ENCODE measurements around the gene SLC41A3. TPM values are rescaled to one million over a fixed set of nuclear protein-coding genes. Genes with fewer than 3 reads are reported as not detected.

Gene SLC41A3
- polyA plus RNA-seq, 3 donors, result 2.8 to 18.2 (median 13.6) TPM

DNA sequence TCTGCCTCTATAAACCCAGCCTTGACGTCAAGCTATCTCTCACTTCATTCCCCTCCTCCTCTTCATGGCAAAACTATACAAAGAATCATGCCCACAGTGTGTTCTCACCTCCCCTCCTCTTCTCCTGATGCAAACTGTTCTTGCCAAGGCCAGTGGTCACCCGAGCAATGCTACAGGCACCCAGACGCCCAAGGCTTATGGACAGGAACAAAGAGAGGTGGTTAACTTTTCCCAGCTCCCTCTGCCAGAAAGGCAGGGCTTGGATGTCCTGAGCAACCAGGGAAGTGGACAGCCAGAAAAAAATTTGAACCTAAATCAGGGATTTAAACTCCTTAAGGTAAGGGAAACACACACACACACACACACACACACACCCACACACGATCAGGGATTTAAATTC is 5.1 kb downstream of the SLC41A3 start:
- H3K4me1 Mint-ChIP-seq, result peaks cover 7% of the 10 kb centered on the region
- no peaks in the 10 kb centered on the region for H3K27me3 ChIP-seq (ENCODE audit: control insufficient read depth in 2 of 2, insufficient read depth in 2 of 2, low read length in 2 of 2)
- H3K27ac ChIP-seq (ENCODE audit: low read depth in 1 of 2, low read length in 2 of 2), result no peak overlapping the region
- intact Hi-C loops (cut with micrococcal nuclease), result no loop called here
- H3K79me2 ChIP-seq (ENCODE audit: insufficient read depth, low read length), result no peaks in the 10 kb centered on the region
- H3K4me3 ChIP-seq (replicated peaks in 1 of 3; ENCODE audit: low read depth in 2 of 3, low read length in 3 of 3), result no peak overlapping the region
- TF ChIP-seq CTCF (IDR thresholded peaks at IDR 0.05), result no peak
- 100% methylated on average over 3 of the region's 4 CpGs for WGBS (ENCODE audit: insufficient coverage)
- H3K4me2 ChIP-seq (replicated peaks; ENCODE audit: extremely low read depth, low read length, poor library complexity, severe bottlenecking), result no peak overlapping the region
- no peak overlapping the region for H3K27ac Mint-ChIP-seq
- no peaks in the 10 kb centered on the region for H3K9me3 ChIP-seq (replicated peaks in 1 of 2; ENCODE audit: control insufficient read depth in 1 of 2, insufficient read depth in 1 of 2, low read length in 2 of 2)
- H3K27me3 Mint-ChIP-seq (ENCODE audit: low read depth in 3 of 3), result peaks cover 2 to 6% (median 3%) of the 10 kb centered on the region in 3 donors
- H2AFZ ChIP-seq (ENCODE audit: insufficient read depth, low read depth, low read length, poor library complexity, severe bottlenecking), result no peak overlapping the region
- H3K36me3 ChIP-seq (replicated peaks in 1 of 2; ENCODE audit: control insufficient read depth in 1 of 2, insufficient read depth in 2 of 2, low read length in 2 of 2), result no peaks in the 10 kb centered on the region
- H3K9me3 Mint-ChIP-seq, result peaks cover 0 to 8% (median 2%) of the 10 kb centered on the region in 7 donors
- no peak for DNase-seq
- no peak overlapping the region for H3K4me3 Mint-ChIP-seq
- no peaks in the 10 kb centered on the region for H4K20me1 ChIP-seq (ENCODE audit: insufficient read depth, low read length)
- H3K36me3 Mint-ChIP-seq, result no peaks in the 10 kb centered on the region
- H3K4me1 ChIP-seq (ENCODE audit: control insufficient read depth in 1 of 2, insufficient read depth in 2 of 2, low read length in 2 of 2), result peaks cover 4 to 7% of the 10 kb centered on the region in 2 donors
- H3K9ac ChIP-seq (ENCODE audit: insufficient read depth, low read length, poor library complexity, severe bottlenecking), result no peak overlapping the region

DNA sequence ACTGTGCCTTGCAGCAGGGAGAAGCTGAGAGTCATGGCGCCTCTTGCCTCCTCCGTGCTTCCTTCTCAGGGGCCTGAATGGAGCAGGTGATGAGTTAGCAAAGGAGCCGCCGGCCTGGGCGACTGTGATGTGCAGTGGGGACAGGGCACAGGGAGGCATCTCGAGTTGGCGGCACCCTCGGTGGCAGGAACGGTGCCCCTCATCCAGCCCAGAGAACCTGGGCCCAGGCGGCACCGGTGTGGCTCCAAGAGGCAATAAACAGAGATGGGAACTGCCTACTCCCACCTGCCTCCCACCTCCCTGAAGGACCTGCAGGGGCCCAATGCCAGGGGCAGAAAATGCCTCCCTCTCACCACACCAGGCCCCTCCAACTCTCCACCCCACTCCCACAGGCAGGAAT is 6.2 kb downstream of the SLC41A3 start:
- no peak overlapping the region for H3K4me3 Mint-ChIP-seq
- H3K4me1 ChIP-seq (ENCODE audit: control insufficient read depth in 1 of 2, insufficient read depth in 2 of 2, low read length in 2 of 2), result no peaks in the 10 kb centered on the region
- peaks cover 2 to 6% of the 10 kb centered on the region in 2 donors for H3K36me3 Mint-ChIP-seq
- no peak overlapping the region for H2AFZ ChIP-seq (ENCODE audit: insufficient read depth, low read depth, low read length, poor library complexity, severe bottlenecking)
- H3K4me1 Mint-ChIP-seq, result no peaks in the 10 kb centered on the region
- no peak overlapping the region for H3K27ac Mint-ChIP-seq
- no peak for DNase-seq
- H3K4me3 ChIP-seq (replicated peaks in 1 of 3; ENCODE audit: low read depth in 2 of 3, low read length in 3 of 3), result no peak overlapping the region
- peaks cover 2 to 4% (median 3%) of the 10 kb centered on the region in 3 donors for H3K27me3 Mint-ChIP-seq (ENCODE audit: low read depth in 3 of 3)
- no peak overlapping the region for H3K27ac ChIP-seq (ENCODE audit: low read depth in 1 of 2, low read length in 2 of 2)
- H4K20me1 ChIP-seq (ENCODE audit: insufficient read depth, low read length), result no peaks in the 10 kb centered on the region
- WGBS (ENCODE audit: insufficient coverage), result 96% methylated on average over 8 of the region's 11 CpGs
- intact Hi-C loops (cut with micrococcal nuclease), result no loop called here
- no peaks in the 10 kb centered on the region for H3K79me2 ChIP-seq (ENCODE audit: insufficient read depth, low read length)
- peaks cover 0 to 5% of the 10 kb centered on the region in 2 donors for H3K9me3 ChIP-seq (replicated peaks in 1 of 2; ENCODE audit: control insufficient read depth in 1 of 2, insufficient read depth in 1 of 2, low read length in 2 of 2)
- H3K36me3 ChIP-seq (replicated peaks in 1 of 2; ENCODE audit: control insufficient read depth in 1 of 2, insufficient read depth in 2 of 2, low read length in 2 of 2), result no peaks in the 10 kb centered on the region
- H3K4me2 ChIP-seq (replicated peaks; ENCODE audit: extremely low read depth, low read length, poor library complexity, severe bottlenecking), result no peak overlapping the region
- H3K9ac ChIP-seq (ENCODE audit: insufficient read depth, low read length, poor library complexity, severe bottlenecking), result no peak overlapping the region
- no peaks in the 10 kb centered on the region for H3K27me3 ChIP-seq (ENCODE audit: control insufficient read depth in 2 of 2, insufficient read depth in 2 of 2, low read length in 2 of 2)
- H3K9me3 Mint-ChIP-seq, result peaks cover 3 to 13% (median 5%) of the 10 kb centered on the region in 7 donors
- no peak for TF ChIP-seq CTCF (IDR thresholded peaks at IDR 0.05)
